Muscle layer of duodenum (tissue), 2 donors: Measurements from ENCODE around the gene C3orf22.

Experiments used
- H3K27ac ChIP-seq: one replicate; pipeline ENCODE4 v1.7.0; 2013; ENCODE audit warnings: mild to moderate bottlenecking, low read length
- H3K27me3 ChIP-seq: one replicate; pipeline ENCODE4 v1.7.0; 2013; ENCODE audit warnings: low read depth, mild to moderate bottlenecking, control low read depth, low read length
- H3K36me3 ChIP-seq, 2 donors: one replicate each; pipeline ENCODE4 v1.7.0; 2013; ENCODE audit warnings: low read length in 2 of 2, control low read depth in 1 of 2, mild to moderate bottlenecking in 1 of 2; ENCODE audit not compliant: insufficient read depth in 2 of 2, control insufficient read depth in 1 of 2
- H3K4me1 ChIP-seq, 2 donors: one replicate each; pipeline ENCODE4 v1.7.0; 2013; ENCODE audit warnings: low read length in 2 of 2, mild to moderate bottlenecking in 2 of 2, control low read depth in 1 of 2, moderate library complexity in 1 of 2; ENCODE audit not compliant: insufficient read depth in 2 of 2, control insufficient read depth in 1 of 2
- H3K4me3 ChIP-seq, 2 donors: one replicate each; pipeline ENCODE4 v1.7.0; 2013; ENCODE audit warnings: low read length in 2 of 2, low read depth in 1 of 2, mild to moderate bottlenecking in 1 of 2
- H3K9me3 ChIP-seq, 2 donors: one replicate each; pipeline ENCODE4 v1.7.0; 2013; ENCODE audit warnings: low read length in 2 of 2, control low read depth in 1 of 2, mild to moderate bottlenecking in 1 of 2; ENCODE audit not compliant: control insufficient read depth in 1 of 2
- donor health status: healthy.

C3orf22 gene

GRCh38 chr3:126555795-126556636 is 2.7 kb downstream of the C3orf22 start:
- no peak overlapping the region for H3K27ac ChIP-seq
- H3K36me3 ChIP-seq, result no peaks in the 10 kb centered on the region
- no peaks in the 10 kb centered on the region for H3K9me3 ChIP-seq
- no peak overlapping the region for H3K4me3 ChIP-seq
- no peaks in the 10 kb centered on the region for H3K4me1 ChIP-seq
- no peaks in the 10 kb centered on the region for H3K27me3 ChIP-seq

DNA sequence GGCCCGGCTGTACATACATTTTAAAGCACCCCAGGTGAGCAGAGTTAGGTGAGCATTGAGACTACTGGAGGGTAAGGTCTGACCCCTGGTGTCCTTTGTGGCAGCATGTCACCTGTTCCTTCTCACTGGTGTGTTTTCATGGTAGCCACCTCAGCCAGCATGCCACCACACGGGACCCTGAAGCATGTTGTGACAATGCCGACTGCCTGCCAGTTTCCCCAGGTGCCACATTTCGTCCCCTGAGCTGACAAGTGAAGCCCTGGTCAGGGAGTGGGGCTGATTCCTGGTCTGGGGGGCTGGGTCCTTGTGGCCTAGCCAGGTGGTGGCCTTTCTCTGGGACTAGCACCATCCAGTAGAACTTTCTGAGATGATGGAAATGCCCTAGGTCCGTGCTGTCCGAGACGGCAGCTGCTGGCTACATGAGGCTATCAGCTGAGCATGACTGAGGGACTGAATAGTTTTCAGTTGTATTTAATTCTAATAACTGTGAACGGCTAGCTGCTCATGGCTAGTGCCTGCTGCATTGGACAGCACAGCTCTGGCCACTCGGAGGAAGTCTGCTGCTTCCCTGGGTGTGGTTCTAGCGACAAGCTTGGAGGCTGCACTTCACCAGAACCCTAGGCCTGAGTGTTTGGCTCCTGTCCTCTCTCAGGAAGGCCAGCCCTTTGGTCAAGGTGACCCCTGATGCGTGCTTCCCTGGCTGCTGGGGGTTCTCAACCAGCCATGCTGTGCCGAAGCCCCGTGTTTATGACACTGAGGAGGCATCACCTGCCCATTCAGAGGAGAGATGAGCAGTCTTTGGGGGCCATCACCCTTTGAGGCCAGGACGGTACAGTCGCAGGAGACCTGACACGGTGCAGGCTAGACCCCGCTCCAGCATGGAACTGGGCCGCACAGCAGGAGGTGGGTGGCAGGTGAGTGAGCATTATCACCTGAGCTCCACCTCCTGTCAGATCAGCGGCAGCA is 3.9 kb downstream of the C3orf22 start:
- Histone ChIP-seq H3K4me3 (no peak overlapping the region), H3K4me1 (no peaks in the 10 kb centered on the region), H3K36me3 (no peaks in the 10 kb centered on the region), H3K9me3 (no peaks in the 10 kb centered on the region), H3K27me3 (no peaks in the 10 kb centered on the region), H3K27ac (no peak overlapping the region)

- Histone ChIP-seq H3K27ac (no peak overlapping the region), H3K4me3 (no peak overlapping the region), H3K9me3 (no peaks in the 10 kb centered on the region), H3K36me3 (no peaks in the 10 kb centered on the region), H3K4me1 (no peaks in the 10 kb centered on the region), H3K27me3 (no peaks in the 10 kb centered on the region)
Observed at GRCh38 chr3:126553284-126554084, 5.2 kb downstream of the C3orf22 start.

DNA sequence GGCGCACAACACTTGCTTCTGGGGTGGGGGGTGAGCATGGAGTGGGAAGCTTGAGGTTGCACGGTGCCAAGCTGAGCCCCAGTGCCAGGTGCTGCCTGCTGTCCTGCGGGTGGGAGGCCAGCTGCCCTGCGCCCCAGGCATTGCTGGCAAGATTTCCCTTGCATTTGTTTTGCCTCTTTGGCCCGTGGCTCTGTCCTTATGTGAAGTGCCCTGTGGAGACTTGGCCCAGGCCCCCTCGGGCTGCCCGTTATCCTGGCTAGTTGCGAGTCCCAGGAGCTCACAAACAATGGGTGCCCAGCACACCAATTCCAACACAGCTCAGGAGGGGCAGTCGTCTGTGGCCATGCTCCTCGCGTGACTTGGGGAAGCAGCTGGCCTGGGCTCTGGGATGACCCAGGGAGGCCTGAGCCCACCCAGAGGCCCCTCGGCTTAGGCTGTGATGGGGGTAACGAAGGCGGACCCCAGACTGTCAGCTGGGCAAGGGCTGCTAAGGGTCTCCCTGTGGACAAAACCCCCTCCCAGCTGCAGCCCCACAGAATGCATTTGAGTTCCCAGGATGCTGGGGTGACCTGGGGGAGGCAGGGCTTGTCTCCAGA is 5.9 kb downstream of the C3orf22 start:
- Histone ChIP-seq H3K9me3 (no peaks in the 10 kb centered on the region), H3K4me3 (no peak overlapping the region), H3K27ac (no peak overlapping the region), H3K36me3 (no peaks in the 10 kb centered on the region), H3K27me3 (no peaks in the 10 kb centered on the region), H3K4me1 (no peaks in the 10 kb centered on the region)

DNA sequence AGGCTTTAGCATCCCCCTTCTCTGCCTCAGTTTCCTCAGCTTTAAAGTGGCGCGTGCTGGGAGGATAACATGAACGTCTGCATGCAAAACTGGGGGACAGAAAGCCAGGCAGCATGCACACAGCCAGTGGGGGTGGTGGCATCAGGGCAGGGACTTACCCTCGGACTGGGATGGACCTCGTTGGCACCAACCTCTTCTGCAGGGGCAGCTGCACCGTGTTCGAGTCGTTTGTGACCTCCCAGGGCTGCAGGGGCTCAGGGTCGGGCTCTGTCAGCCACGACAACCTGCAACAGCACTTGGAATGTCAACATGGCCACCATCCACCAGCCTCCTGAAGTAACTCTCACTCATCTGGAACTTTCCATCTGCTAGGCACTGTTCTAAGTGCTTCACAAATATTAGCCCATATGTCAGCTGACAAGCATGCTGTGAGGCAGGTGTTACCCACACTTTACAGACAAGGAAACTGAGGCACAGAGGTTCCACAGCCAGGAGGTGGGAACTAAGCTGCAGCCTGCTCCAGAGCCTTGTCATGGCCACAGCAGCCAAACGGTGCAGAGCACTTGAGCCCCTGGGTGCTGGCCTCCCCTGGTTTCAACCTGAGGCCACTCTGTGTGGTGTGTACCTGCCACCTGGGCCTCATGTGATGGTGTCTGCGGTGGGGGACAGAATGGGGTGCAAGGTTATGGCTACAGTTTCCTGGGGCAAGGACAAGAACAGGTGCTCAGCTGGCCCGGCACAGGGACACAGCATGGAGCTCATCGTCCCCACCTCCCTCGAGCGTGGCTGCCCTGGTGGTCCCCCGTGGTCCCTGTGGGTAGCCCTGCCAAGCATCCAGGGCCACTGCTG is 6.7 kb downstream of the C3orf22 start:
- no peaks in the 10 kb centered on the region for H3K9me3 ChIP-seq
- H3K36me3 ChIP-seq, result no peaks in the 10 kb centered on the region
- no peak overlapping the region for H3K4me3 ChIP-seq
- H3K4me1 ChIP-seq, result no peaks in the 10 kb centered on the region
- no peak overlapping the region for H3K27ac ChIP-seq
- H3K27me3 ChIP-seq, result no peaks in the 10 kb centered on the region

DNA sequence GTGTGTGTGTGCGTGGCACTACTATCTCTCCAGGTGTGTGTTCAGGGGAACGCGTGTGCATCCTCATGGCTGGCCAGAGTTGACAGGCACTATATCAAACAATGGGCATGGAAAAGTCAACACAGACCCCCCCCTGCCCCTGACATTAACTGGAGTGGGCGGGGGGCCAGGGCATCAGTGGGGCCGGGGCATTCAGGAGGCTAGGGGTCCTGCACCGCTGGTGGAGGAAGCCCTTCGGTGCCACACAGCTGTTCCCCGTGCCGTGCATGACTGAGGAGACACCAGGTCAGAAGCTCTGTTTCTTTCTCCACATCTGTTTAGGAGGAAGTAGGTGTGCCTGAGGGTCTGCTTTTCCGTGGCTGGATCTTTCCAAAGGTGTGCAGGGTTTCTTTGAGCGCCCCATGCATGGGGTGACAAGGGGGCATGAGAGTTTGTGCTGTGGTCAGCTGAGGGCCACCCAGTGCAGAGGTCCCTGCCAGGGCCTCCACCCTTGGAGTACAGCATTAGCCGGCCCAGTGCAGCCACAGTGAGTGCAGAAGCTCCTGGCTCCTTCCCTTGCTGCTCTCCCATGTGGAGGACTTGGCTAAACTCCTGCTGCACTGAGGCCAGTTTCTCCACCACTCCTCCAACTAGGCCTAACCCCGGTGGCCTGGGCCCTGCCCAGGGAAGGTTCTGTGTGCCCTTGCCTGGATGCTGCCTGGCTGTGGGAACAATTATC is 7.5 kb downstream of the C3orf22 start:
- no peak overlapping the region for H3K27ac ChIP-seq
- no peaks in the 10 kb centered on the region for H3K9me3 ChIP-seq
- H3K4me1 ChIP-seq, result no peaks in the 10 kb centered on the region
- H3K27me3 ChIP-seq, result no peaks in the 10 kb centered on the region
- H3K4me3 ChIP-seq, result no peak overlapping the region
- H3K36me3 ChIP-seq, result no peaks in the 10 kb centered on the region

- H3K9me3 ChIP-seq, result no peaks in the 10 kb centered on the region
- no peaks in the 10 kb centered on the region for H3K27me3 ChIP-seq
- H3K36me3 ChIP-seq, result no peaks in the 10 kb centered on the region
- H3K4me3 ChIP-seq, result no peak overlapping the region
- H3K4me1 ChIP-seq, result no peaks in the 10 kb centered on the region
- H3K27ac ChIP-seq, result no peak overlapping the region
Observed at GRCh38 chr3:126550488-126551051, 8.2 kb downstream of the C3orf22 start.

- H3K27ac ChIP-seq, result no peak overlapping the region
- H3K4me1 ChIP-seq, result no peaks in the 10 kb centered on the region
- H3K36me3 ChIP-seq, result no peaks in the 10 kb centered on the region
- no peak overlapping the region for H3K4me3 ChIP-seq
- no peaks in the 10 kb centered on the region for H3K27me3 ChIP-seq
- no peaks in the 10 kb centered on the region for H3K9me3 ChIP-seq
Observed at GRCh38 chr3:126549861-126550487, 8.8 kb downstream of the C3orf22 start.

DNA sequence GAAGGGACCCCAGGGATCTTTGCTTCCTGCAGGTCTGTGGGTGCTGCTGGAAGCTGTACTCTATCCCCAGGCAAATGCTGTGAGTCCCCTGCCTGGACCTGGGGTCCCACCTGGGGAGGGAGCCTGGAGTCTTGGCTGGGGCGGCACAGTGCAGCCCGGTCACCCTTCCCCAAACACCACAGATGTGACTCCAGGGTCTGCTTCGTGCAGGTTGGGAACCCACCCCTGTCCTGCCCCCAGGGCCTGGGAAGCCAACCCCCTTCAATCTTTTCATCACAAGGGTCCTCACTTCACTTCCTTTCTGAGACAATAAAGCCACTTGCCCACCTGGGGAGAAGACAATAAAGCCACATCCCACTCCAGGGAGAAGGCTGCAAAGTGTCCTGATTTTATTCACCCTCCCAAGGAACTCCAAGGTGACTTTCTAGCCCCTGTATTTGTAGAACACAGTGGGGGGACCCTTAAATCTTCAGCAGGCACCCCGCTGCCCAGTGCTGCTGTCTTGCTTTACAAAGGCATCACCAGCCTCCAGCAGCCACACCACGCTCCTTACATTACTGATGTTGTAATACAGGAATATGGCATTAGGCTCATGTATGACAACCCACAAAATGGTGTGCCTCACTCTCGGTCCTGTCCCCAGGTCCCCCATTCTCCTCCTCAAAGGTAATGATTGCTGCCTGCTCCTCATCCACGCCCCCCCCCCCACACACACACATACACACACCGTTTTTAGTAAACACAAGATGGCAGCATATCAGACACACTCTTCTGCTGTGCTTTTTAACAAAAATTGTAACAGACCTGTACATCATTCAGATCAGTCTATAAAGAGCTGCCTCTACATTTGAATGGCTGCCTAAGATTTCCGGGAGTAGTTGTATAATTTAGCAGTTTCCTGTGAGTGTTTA is 9.9 kb downstream of the C3orf22 start:
- H3K27ac ChIP-seq, result no peak overlapping the region
- H3K36me3 ChIP-seq, result no peaks in the 10 kb centered on the region
- no peaks in the 10 kb centered on the region for H3K4me1 ChIP-seq
- no peaks in the 10 kb centered on the region for H3K27me3 ChIP-seq
- no peak overlapping the region for H3K4me3 ChIP-seq
- H3K9me3 ChIP-seq, result no peaks in the 10 kb centered on the region
